BE2C (cell line): ENCODE results near the gene ZBTB45.

Experiments used
- DNase-seq: peaks from one replicate; pipeline ENCODE4 v3.0.0-alpha.2; 2020
- H3K27me3 ChIP-seq: fragments of 250-450 bp; sonication (Bioruptor Pico); 2 replicates; pipeline ENCODE4 v1.5.1; 2020; ENCODE audit warnings: mild to moderate bottlenecking
- H3K36me3 ChIP-seq: fragments of 250-450 bp; sonication (Bioruptor Pico); 2 replicates; pipeline ENCODE4 v1.5.1; 2020; ENCODE audit warnings: mild to moderate bottlenecking
- H3K4me1 ChIP-seq: fragments of 250-450 bp; sonication (Bioruptor Pico); 2 replicates; pipeline ENCODE4 v1.5.1; 2020
- H3K4me3 ChIP-seq: 2 replicates; pipeline ENCODE4 v1.5.1; 2011; ENCODE audit warnings: low read depth, low read length
- H3K9me3 ChIP-seq: fragments of 250-450 bp; sonication (Bioruptor Pico); 2 replicates; pipeline ENCODE4 v1.5.1; 2020
- TF ChIP-seq, protein P1 (sequence below): IDR thresholded peaks from 2 replicates; pipeline ENCODE4 v1.5.1; 2012; ENCODE audit warnings: mild to moderate bottlenecking, low read depth, low read length

Gene ZBTB45

DNA sequence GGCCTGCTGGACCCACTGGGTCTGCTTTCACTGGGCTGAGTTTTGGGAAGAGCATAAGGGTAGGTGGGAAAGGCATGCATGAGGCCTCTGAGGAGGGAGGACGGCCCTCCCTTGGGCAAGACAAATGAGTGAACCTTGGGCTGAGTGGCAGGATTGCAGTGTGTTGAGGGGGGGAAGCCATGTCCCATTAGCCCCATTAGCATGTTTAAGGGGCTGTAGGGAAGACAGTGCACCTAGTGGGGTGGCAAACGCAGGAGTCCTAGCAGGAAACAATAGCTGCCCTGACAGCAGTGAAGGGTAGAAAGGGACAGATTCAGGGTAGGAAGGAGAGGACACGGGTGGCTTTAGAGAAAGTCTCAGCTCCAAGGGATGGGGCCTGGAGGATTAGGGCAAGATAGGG is 3.1 kb upstream of the ZBTB45 start:
- no peak overlapping the region for H3K4me3 ChIP-seq
- TF ChIP-seq, protein P1, sequence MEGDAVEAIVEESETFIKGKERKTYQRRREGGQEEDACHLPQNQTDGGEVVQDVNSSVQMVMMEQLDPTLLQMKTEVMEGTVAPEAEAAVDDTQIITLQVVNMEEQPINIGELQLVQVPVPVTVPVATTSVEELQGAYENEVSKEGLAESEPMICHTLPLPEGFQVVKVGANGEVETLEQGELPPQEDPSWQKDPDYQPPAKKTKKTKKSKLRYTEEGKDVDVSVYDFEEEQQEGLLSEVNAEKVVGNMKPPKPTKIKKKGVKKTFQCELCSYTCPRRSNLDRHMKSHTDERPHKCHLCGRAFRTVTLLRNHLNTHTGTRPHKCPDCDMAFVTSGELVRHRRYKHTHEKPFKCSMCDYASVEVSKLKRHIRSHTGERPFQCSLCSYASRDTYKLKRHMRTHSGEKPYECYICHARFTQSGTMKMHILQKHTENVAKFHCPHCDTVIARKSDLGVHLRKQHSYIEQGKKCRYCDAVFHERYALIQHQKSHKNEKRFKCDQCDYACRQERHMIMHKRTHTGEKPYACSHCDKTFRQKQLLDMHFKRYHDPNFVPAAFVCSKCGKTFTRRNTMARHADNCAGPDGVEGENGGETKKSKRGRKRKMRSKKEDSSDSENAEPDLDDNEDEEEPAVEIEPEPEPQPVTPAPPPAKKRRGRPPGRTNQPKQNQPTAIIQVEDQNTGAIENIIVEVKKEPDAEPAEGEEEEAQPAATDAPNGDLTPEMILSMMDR = no peak
- H3K9me3 ChIP-seq = no peaks in the 10 kb centered on the region
- no peak for DNase-seq
- H3K36me3 ChIP-seq = no peaks in the 10 kb centered on the region
- H3K4me1 ChIP-seq = no peaks in the 10 kb centered on the region
- no peaks in the 10 kb centered on the region for H3K27me3 ChIP-seq

DNA sequence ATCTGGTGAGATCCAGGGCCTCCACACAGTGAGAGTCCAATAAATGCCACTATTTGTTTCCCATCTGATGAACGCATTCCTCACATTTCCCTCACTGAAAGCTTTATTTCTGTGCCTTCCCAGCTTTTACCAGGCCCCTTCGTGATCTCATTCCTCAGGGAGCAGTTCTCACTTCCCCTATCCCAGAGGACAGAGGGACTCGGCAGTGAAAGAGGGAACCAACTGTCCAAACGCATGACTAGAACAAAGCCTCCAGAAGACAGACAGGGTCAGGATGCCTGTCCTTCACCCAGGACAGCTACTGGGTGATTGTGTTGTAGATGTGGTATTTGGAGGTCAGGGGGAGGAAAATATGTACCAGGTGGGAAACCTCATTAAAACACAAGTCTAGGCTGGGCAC is 2.0 kb upstream of the ZBTB45 start:
- H3K4me3 ChIP-seq = no peak overlapping the region

DNA sequence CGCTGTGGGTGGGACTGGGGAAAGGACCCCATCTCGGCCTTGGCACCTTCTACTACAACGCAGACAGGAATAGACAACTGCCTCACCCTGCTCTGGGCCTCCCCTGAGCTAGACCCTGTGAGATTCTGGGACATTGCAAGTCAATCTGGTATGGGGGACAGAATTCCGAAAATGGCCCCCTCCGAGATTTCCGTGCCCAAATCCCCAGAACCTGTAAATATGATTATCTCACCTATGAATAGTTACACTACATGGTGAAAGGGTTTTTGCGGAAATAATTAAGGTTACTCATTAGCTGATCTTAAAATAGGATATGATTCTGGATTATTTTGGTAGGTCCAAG is 618 bp upstream of the ZBTB45 start:
- Histone ChIP-seq H3K4me3 (peak overlapping the region; percentile 90), H3K9me3 (no peaks in the 10 kb centered on the region), H3K36me3 (peaks cover 7% of the 10 kb centered on the region; the same call in 1 of the 2 replicates), H3K4me1 (no peaks in the 10 kb centered on the region), H3K27me3 (no peaks in the 10 kb centered on the region)
- TF ChIP-seq, protein P1 = no peak
- DNase-seq = no peak

More for the DNA sequence above, 2.0 kb upstream of the ZBTB45 start:
- DNase-seq = no peak
- no peaks in the 10 kb centered on the region for H3K27me3 ChIP-seq
- TF ChIP-seq, protein P1 = no peak
- no peaks in the 10 kb centered on the region for H3K4me1 ChIP-seq
- 0 out of 2 replicates have a peak, but pooled peaks cover 3% of the 10 kb centered on the region for H3K36me3 ChIP-seq
- H3K9me3 ChIP-seq = no peaks in the 10 kb centered on the region

DNA sequence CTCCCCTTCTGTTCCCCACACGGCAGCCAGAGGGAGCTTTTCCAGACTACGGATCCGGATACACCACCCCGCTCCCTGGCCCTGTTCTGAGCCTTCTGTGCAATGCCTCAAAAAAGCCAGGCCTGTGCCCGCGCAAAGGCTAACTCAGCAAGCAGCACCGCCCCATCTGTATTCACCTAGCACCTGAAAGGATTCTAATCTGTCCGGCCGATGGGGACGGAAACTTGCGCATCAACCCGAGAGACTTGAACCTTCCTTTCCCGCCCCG is 589 bp downstream of the ZBTB45 start:
- Histone ChIP-seq H3K9me3 (no peaks in the 10 kb centered on the region), H3K27me3 (no peaks in the 10 kb centered on the region), H3K36me3 (peaks cover 7% of the 10 kb centered on the region; the same call in 1 of the 2 replicates), H3K4me1 (no peaks in the 10 kb centered on the region; the same call in 1 of the 2 replicates), H3K4me3 (peak overlapping the region; percentile 90)
- TF ChIP-seq, protein P1 = peak; percentile 76
- peak; percentile 82 for DNase-seq

DNA sequence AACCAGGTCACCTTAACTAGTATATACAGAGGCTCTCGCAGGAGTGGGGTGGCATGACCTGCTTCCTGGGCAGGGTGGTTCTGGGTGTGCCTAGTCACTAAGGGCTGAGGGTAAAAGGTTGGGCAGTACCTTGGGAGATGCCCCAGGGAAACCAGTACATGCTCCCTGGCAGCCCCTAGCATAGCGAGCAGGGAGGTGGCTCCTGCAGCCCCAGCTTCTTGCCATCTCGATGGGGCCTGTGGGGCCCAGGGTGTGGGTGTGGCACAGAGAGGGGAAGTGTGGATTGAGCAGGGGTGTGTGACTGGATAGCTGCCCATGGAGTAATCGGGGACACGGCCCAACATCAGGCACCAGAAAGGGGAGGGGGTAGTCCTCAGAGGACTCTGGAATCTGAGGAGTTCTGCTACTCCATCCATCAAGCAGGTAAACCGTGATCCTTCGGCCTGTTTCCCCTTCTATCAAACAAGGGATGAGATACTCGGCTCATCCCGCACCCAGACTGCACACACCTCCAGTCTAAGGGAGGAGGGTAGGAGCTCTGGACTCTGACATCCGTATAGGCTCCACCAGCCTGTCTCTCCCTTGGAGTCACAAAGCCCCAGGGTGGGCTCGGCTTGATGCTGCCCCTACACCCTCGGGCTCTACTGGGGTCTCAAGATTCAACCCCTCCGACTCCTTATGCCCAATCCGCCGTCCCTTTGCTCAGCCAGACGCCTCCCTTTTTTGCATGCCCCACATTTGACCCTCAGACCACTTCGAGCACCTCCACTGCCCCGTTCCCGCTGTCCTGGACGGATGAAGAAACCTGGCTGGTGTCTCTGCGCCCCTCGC is 1.1 kb downstream of the ZBTB45 start:
- Histone ChIP-seq H3K4me3 (peak overlapping the region; percentile 90), H3K4me1 (no peaks in the 10 kb centered on the region; the same call in 1 of the 2 replicates), H3K27me3 (no peaks in the 10 kb centered on the region), H3K36me3 (peaks cover 7% of the 10 kb centered on the region; the same call in 1 of the 2 replicates), H3K9me3 (no peaks in the 10 kb centered on the region)
- TF ChIP-seq, protein P1 = no peak
- no peak for DNase-seq
